SK-N-SH (cell line): ENCODE results near the gene TRIM66. TPM values are rescaled to one million over a fixed set of nuclear protein-coding genes. Genes with fewer than 3 reads are reported as not detected.

Experiments
- CTCF ChIA-PET: fragments of 300-600, 350-600 bp; formaldehyde crosslinking; extraction: SDS; loops from one replicate; lab custom pipeline; 2021; lab: Yijun Ruan, JAX
- POLR2A ChIA-PET: fragments of 350-600 bp; sonication (Branson Sonifier 250); formaldehyde crosslinking; extraction: SDS; loops from one replicate; lab custom pipeline; 2020; ENCODE audit warnings: antibody characterized with exemption, inconsistent platforms; lab: Yijun Ruan, JAX
- DNase-seq: peaks from one replicate; pipeline ENCODE4 v3.0.0; 2012
- H2AFZ ChIP-seq: fragments of 200-600 bp; sonication (generic); 2 replicates; pipeline ENCODE4 v1.8.1; 2016; ENCODE audit warnings: antibody characterized with exemption, mild to moderate bottlenecking, low read depth
- H3F3A ChIP-seq: fragments of 200-600 bp; sonication (generic); replicated peaks from 2 replicates; pipeline ENCODE3; 2016; ENCODE audit warnings: antibody characterized with exemption, mild to moderate bottlenecking; ENCODE audit not compliant: insufficient read depth
- H3K27ac ChIP-seq, 2 experiments: fragments of 200-500 bp in 1 of 2; fragments of 200-600 bp in 1 of 2; sonication (Bioruptor generic) in 1 of 2; sonication (generic), shearing (Covaris generic) in 1 of 2; 2 replicates each; pipeline versions ENCODE4 v1.5.1 to v1.6.1; 2014 to 2016; ENCODE audit warnings: low read depth in 2 of 2, inconsistent platforms in 1 of 2, low read length in 1 of 2, mild to moderate bottlenecking in 1 of 2, mixed read lengths in 1 of 2
- H3K27me3 ChIP-seq: fragments of 200-600 bp; sonication (generic), shearing (Covaris generic); 2 replicates; pipeline ENCODE4 v1.6.1; 2016; ENCODE audit warnings: mixed run types; ENCODE audit not compliant: insufficient read depth
- H3K36me3 ChIP-seq, 2 experiments: fragments of 200-500 bp in 1 of 2; fragments of 200-600 bp in 1 of 2; sonication (Bioruptor generic) in 1 of 2; sonication (generic) in 1 of 2; replicated peaks in 1 of 2; 2 replicates each; pipeline versions ENCODE3 to v1.5.1; 2014 to 2016; ENCODE audit warnings: low read length in 1 of 2, mild to moderate bottlenecking in 1 of 2; ENCODE audit not compliant: insufficient read depth in 2 of 2, control insufficient read depth in 1 of 2
- H3K4me1 ChIP-seq, 2 experiments: fragments of 200-500 bp in 1 of 2; fragments of 200-600 bp in 1 of 2; sonication (Bioruptor generic) in 1 of 2; sonication (generic), shearing (Covaris generic) in 1 of 2; 2 replicates each; pipeline versions ENCODE4 v1.5.1 to v1.6.1; 2014 to 2016; ENCODE audit warnings: low read depth in 1 of 2, low read length in 1 of 2, mixed run types in 1 of 2; ENCODE audit not compliant: insufficient read depth in 2 of 2, control insufficient read depth in 1 of 2
- H3K4me2 ChIP-seq: fragments of 200-600 bp; sonication (generic), shearing (Covaris generic); 2 replicates; pipeline ENCODE4 v1.6.1; 2017; ENCODE audit warnings: mixed run types
- H3K4me3 ChIP-seq, 2 experiments: fragments of 200-500 bp in 1 of 2; fragments of 200-600 bp in 1 of 2; sonication (Bioruptor generic) in 1 of 2; sonication (generic), shearing (Covaris generic) in 1 of 2; 2 replicates each; pipeline versions ENCODE4 v1.5.1 to v1.8.1; 2014 to 2016; ENCODE audit warnings: low read depth in 2 of 2, inconsistent platforms in 1 of 2, low read length in 1 of 2, mild to moderate bottlenecking in 1 of 2, mixed read lengths in 1 of 2, moderate library complexity in 1 of 2
- H3K79me2 ChIP-seq: fragments of 200-600 bp; sonication (generic); 2 replicates; pipeline ENCODE4 v1.8.1; 2017; ENCODE audit warnings: mild to moderate bottlenecking; ENCODE audit not compliant: insufficient read depth
- H3K9ac ChIP-seq: fragments of 200-600 bp; sonication (generic); 2 replicates; pipeline ENCODE4 v1.6.1; 2017; ENCODE audit warnings: mixed run types
- H3K9me2 ChIP-seq: fragments of 200-600 bp; sonication (generic); 2 replicates; pipeline ENCODE4 v1.6.1; 2017; ENCODE audit warnings: mixed run types
- H3K9me3 ChIP-seq: fragments of 200-600 bp; sonication (generic); 2 replicates; pipeline ENCODE4 v1.6.1; 2017; ENCODE audit warnings: mixed run types, mild to moderate bottlenecking, moderate library complexity
- H4K20me1 ChIP-seq: fragments of 200-600 bp; sonication (generic); 2 replicates; pipeline ENCODE4 v1.6.1; 2017; ENCODE audit warnings: mild to moderate bottlenecking, mixed run types; ENCODE audit not compliant: insufficient read depth
- CTCF ChIP-seq: fragments of 200-600 bp; sonication (generic); IDR thresholded peaks from 2 replicates; pipeline ENCODE4 v1.6.1; 2017; ENCODE audit warnings: antibody characterized with exemption, mild to moderate bottlenecking, moderate library complexity
- EZH2phosphoT487 ChIP-seq: fragments of 200-600 bp; sonication (generic); IDR thresholded peaks from 2 replicates; pipeline ENCODE4 v1.6.1; 2017; ENCODE audit warnings: low read depth, mixed run types, mild to moderate bottlenecking, antibody characterized with exemption, moderate library complexity, borderline replicate concordance
- FOSL2 ChIP-seq: IDR thresholded peaks from 2 replicates; pipeline ENCODE4 v1.4.0; 2012; ENCODE audit warnings: low read depth, mild to moderate bottlenecking, moderate library complexity, borderline replicate concordance
- FOXJ3 ChIP-seq: sonication (generic); formaldehyde crosslinking; IDR thresholded peaks from 2 replicates; pipeline ENCODE4 v1.5.1; 2020; ENCODE audit warnings: mild to moderate bottlenecking, missing genetic modification reagents
- GABPA ChIP-seq: IDR thresholded peaks from 2 replicates; pipeline ENCODE4 v1.4.0; 2012; ENCODE audit warnings: low read depth, mild to moderate bottlenecking
- IRF3 ChIP-seq: fragments of 150-350 bp; IDR thresholded peaks from 2 replicates; pipeline ENCODE4 v1.6.1; 2016; ENCODE audit warnings: mild to moderate bottlenecking, low read depth, low read length
- JUND ChIP-seq: IDR thresholded peaks from 2 replicates; pipeline ENCODE4 v1.4.0; 2012
- MAX ChIP-seq: IDR thresholded peaks from 2 replicates; pipeline ENCODE4 v1.4.0; 2012; ENCODE audit warnings: low read depth
- NFIC ChIP-seq: IDR thresholded peaks from 2 replicates; pipeline ENCODE4 v1.4.0; 2012; ENCODE audit warnings: borderline replicate concordance
- NRF1 ChIP-seq: IDR thresholded peaks from 2 replicates; pipeline ENCODE4 v1.6.1; 2012; ENCODE audit warnings: low read depth, mild to moderate bottlenecking, low read length
- POLR2AphosphoS5 ChIP-seq: IDR thresholded peaks from 2 replicates; pipeline ENCODE4 v1.6.1; 2012; ENCODE audit warnings: low read depth, low read length
- RAD21 ChIP-seq: IDR thresholded peaks from 2 replicates; pipeline ENCODE4 v1.6.1; 2012; ENCODE audit warnings: mild to moderate bottlenecking, low read length
- RXRA ChIP-seq: IDR thresholded peaks from 2 replicates; pipeline ENCODE4 v1.4.0; 2012; ENCODE audit warnings: low read depth, mild to moderate bottlenecking, borderline replicate concordance
- TCF12 ChIP-seq: IDR thresholded peaks from 2 replicates; pipeline ENCODE4 v1.4.0; 2012
- TEAD4 ChIP-seq: IDR thresholded peaks from 2 replicates; pipeline ENCODE4 v1.4.0; 2012; ENCODE audit warnings: mild to moderate bottlenecking, borderline replicate concordance; ENCODE audit not compliant: insufficient read depth
- USF1 ChIP-seq: IDR thresholded peaks from 2 replicates; pipeline ENCODE4 v1.4.0; 2012; ENCODE audit warnings: low read depth, borderline replicate concordance
- USF2 ChIP-seq: fragments of 150-350 bp; IDR thresholded peaks from 2 replicates; pipeline ENCODE4 v1.6.1; 2017; ENCODE audit warnings: antibody characterized with exemption, low read length, low read depth, borderline replicate concordance
- YY1 ChIP-seq: IDR thresholded peaks from 2 replicates; pipeline ENCODE4 v1.4.0; 2012; ENCODE audit warnings: low read depth, mild to moderate bottlenecking
- ZBTB33 ChIP-seq: IDR thresholded peaks from 2 replicates; pipeline ENCODE4 v1.4.0; 2012; ENCODE audit warnings: low read depth, borderline replicate concordance
- WGBS: methylation state at CpG from one replicate; pipeline ENCODE4 v1.1.6; 2017; ENCODE audit warnings: low lambda C conversion rate; 5-methylcytosine and 5-hydroxymethylcytosine counted together
- polyA plus RNA-seq, 3 experiments: library from polyadenylated mRNA; depleted of rRNA; stranded (reverse); fragments of >200 nt; gene quantifications; 2 replicates each; pipeline ENCODE4 v1.2.3, GENCODE V29; 2012

Gene TRIM66
- polyA plus RNA-seq, 1 of the 3 experiments (the other 2 are of a cell fraction) = 6.4 TPM

- peaks cover 29% of the 10 kb centered on the region for H3K79me2 ChIP-seq
Measured at GRCh38 chr11:8713760-8714454, 31.4 kb upstream of the TRIM66 start.

More at GRCh38 chr11:8713760-8714454, 31.4 kb upstream of the TRIM66 start:
- Histone ChIP-seq H3K4me3 (no peak overlapping the region), H3K4me1 (peaks cover 21 to 23% of the 10 kb centered on the region in 2 experiments; a peak in 3 of 4 replicates), H3K4me2 (no peak overlapping the region), H4K20me1 (no peaks in the 10 kb centered on the region), H3K27ac (no peak overlapping the region), H2AFZ (no peak overlapping the region), H3K27me3 (no peaks in the 10 kb centered on the region), H3F3A (peaks cover 12% of the 10 kb centered on the region), H3K9me3 (no peaks in the 10 kb centered on the region)
- CTCF ChIA-PET = interaction anchor here (0.7 kb wide), 1 partner anchor 20 kb away, joined by 3 read pairs; no protein-coding TSS in a partner anchor
- DNase-seq = no peak
- 97% methylated on average over 6 of the region's 8 CpGs for WGBS
- TF ChIP-seq RAD21 = no peak
- TF ChIP-seq MAX = no peak
- no peak for TF ChIP-seq USF1
- no peak for TF ChIP-seq POLR2AphosphoS5
- TF ChIP-seq FOSL2 = no peak
- TF ChIP-seq TCF12 = no peak
- no peak for TF ChIP-seq USF2
- no peak for TF ChIP-seq RXRA
- no peak for TF ChIP-seq JUND
- no peak for TF ChIP-seq EZH2phosphoT487
- no peak for TF ChIP-seq YY1
- TF ChIP-seq GABPA = no peak
- no peak for TF ChIP-seq TEAD4
- no peak for TF ChIP-seq ZBTB33
- TF ChIP-seq NFIC = no peak
- no peak for TF ChIP-seq CTCF
- no peak for TF ChIP-seq IRF3
- TF ChIP-seq FOXJ3 (CRISPR knock-in tag) = no peak
- no peak for TF ChIP-seq NRF1
- TF ChIP-seq, all 33 proteins: peak for 0
- POLR2A ChIA-PET = no interaction called here
- Histone ChIP-seq H3K9me2 (no peaks in the 10 kb centered on the region), H3K36me3 (peaks cover 28 to 33% of the 10 kb centered on the region in 2 experiments), H3K9ac (no peak overlapping the region)
